Colonic mucosa (tissue), 4 donors: ENCODE results near the gene TDRD9. TPM values are rescaled to one million over a fixed set of nuclear protein-coding genes. Genes with fewer than 3 reads are reported as not detected.

Experiments used
- DNase-seq: peaks from one replicate; pipeline ENCODE4 v3.0.0-alpha.2; 2020
- H3K27ac ChIP-seq: fragments of 200-600 bp; one replicate; pipeline ENCODE4 v1.8.0; 2021
- H3K27me3 ChIP-seq: fragments of 200-600 bp; one replicate; pipeline ENCODE4 v1.8.0; 2021
- H3K36me3 ChIP-seq: fragments of 200-600 bp; one replicate; pipeline ENCODE4 v1.8.0; 2021
- H3K4me1 ChIP-seq: fragments of 200-600 bp; one replicate; pipeline ENCODE4 v1.8.0; 2021; ENCODE audit warnings: mild to moderate bottlenecking
- H3K4me3 ChIP-seq: fragments of 200-600 bp; one replicate; pipeline ENCODE4 v1.8.0; 2021
- H3K9ac ChIP-seq, 2 donors: one replicate each; pipeline ENCODE4 v1.7.0; 2013; ENCODE audit warnings: control low read depth in 2 of 2, low read depth in 2 of 2, low read length in 2 of 2
- H3K9me3 ChIP-seq: fragments of 200-600 bp; one replicate; pipeline ENCODE4 v1.8.0; 2021
- CTCF ChIP-seq: fragments of 200-600 bp; IDR thresholded peaks from one replicate; pipeline ENCODE4 v1.8.0; 2022; ENCODE audit warnings: antibody characterized with exemption, mild to moderate bottlenecking
- intact Hi-C: fragments of 100-400 bp; cut with DNase I; formaldehyde crosslinking; loops from one replicate; pipeline ENCODE4 v1.14.1; 2022
- total RNA-seq, 2 donors: library from RNA; stranded (reverse); fragmentation: NEBNext Ultra II Directional in 1 of 2; extraction: Animal tissue kit (Norgen Biotek cat#: 25700) in 1 of 2; gene quantifications; one replicate each; pipeline ENCODE4 v1.2.1, GENCODE V29; 2021
- donor health status: healthy.
- donor health status: DM: no; HTN: no; CAD: no.
- donor health status: DM: no; HTN: no; CAD: no.

TDRD9 gene
- total RNA-seq, 2 donors from 2014 or later, result 0.44 to 1.1 TPM

DNA sequence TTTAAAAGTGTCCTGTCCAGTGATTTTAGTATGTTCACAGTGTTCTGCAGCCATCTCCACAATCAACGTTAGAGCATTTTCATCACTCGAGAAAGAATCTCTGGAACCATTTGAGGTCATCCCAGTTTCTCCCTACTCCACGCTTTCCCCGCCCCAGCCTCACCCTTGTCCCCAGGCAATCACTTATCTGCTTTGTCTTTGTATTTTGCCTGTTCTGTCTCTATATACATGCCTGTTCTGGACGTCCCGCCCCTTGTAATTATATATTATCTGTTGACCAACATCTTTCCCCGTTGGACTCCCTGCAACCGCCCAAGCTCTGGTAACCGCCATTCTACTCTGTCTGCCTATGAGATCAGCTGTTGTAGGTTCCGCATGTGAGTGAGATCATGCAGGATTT, 135.7 kb downstream of the TDRD9 start:
- H3K36me3 ChIP-seq, result no peaks in the 10 kb centered on the region
- intact Hi-C loops, result no loop called here
- no peak for TF ChIP-seq CTCF

GRCh38 chr14:104066279-104066678, 138.0 kb downstream of the TDRD9 start:
- Histone ChIP-seq H3K36me3 (no peaks in the 10 kb centered on the region), H3K4me3 (no peak overlapping the region), H3K9ac (no peak overlapping the region), H3K27ac (no peak overlapping the region), H3K4me1 (no peaks in the 10 kb centered on the region), H3K9me3 (no peaks in the 10 kb centered on the region), H3K27me3 (no peaks in the 10 kb centered on the region)
- TF ChIP-seq CTCF, result no peak
- intact Hi-C loops, result no loop called here
- DNase-seq, result no peak

More for the DNA sequence above, 135.7 kb downstream of the TDRD9 start:
- Histone ChIP-seq H3K9me3 (no peaks in the 10 kb centered on the region), H3K27me3 (no peaks in the 10 kb centered on the region), H3K9ac (no peak overlapping the region), H3K27ac (no peak overlapping the region), H3K4me3 (no peak overlapping the region), H3K4me1 (no peaks in the 10 kb centered on the region)
- no peak for DNase-seq

GRCh38 chr14:104066719-104067295, 138.6 kb downstream of the TDRD9 start:
- no peak overlapping the region for H3K27ac ChIP-seq
- H3K4me3 ChIP-seq, result no peak overlapping the region
- no peaks in the 10 kb centered on the region for H3K4me1 ChIP-seq
- H3K9ac ChIP-seq, result no peak overlapping the region
- H3K36me3 ChIP-seq, result no peaks in the 10 kb centered on the region
- DNase-seq, result no peak
- TF ChIP-seq CTCF, result no peak
- intact Hi-C loops, result no loop called here
- H3K27me3 ChIP-seq, result no peaks in the 10 kb centered on the region
- H3K9me3 ChIP-seq, result no peaks in the 10 kb centered on the region

- no peak overlapping the region for H3K4me3 ChIP-seq
- H3K36me3 ChIP-seq, result no peaks in the 10 kb centered on the region
- no peak overlapping the region for H3K27ac ChIP-seq
- H3K9me3 ChIP-seq, result no peaks in the 10 kb centered on the region
- no peak overlapping the region for H3K9ac ChIP-seq
- no peak for TF ChIP-seq CTCF
- H3K4me1 ChIP-seq, result no peaks in the 10 kb centered on the region
- intact Hi-C loops, result no loop called here
- DNase-seq, result no peak
- no peaks in the 10 kb centered on the region for H3K27me3 ChIP-seq
Observed at GRCh38 chr14:104069541-104069940, 141.3 kb downstream of the TDRD9 start.

DNA sequence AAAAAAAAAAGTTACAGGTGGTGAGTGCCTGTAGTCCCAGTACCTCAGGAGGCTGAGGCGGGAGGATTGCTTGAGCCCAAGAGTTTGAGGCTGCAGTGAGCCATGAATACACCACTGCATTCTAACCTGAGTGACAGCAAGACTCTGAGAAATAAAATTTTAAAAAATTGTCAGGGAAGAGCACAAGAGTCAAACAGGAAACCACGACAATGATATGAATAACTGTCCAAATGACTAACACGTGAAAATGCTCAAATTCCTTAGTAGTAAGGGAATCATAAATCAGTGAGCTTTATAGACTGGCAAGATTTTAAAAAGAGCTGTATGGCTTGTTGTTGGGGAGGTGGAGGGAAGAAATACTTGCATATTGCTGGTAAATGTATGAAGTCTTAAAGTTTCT, 144.3 kb downstream of the TDRD9 start:
- Histone ChIP-seq H3K9ac (no peak overlapping the region), H3K4me1 (no peaks in the 10 kb centered on the region), H3K36me3 (no peaks in the 10 kb centered on the region), H3K4me3 (no peak overlapping the region), H3K27me3 (no peaks in the 10 kb centered on the region), H3K9me3 (no peaks in the 10 kb centered on the region), H3K27ac (no peak overlapping the region)
- intact Hi-C loops, result no loop called here
- no peak for DNase-seq
- TF ChIP-seq CTCF, result no peak
